HUES64 (cell line): ENCODE results near the gene EIF5A.
"Not testable (repeated sequence)": the region's sequence is repeated elsewhere in the genome, so short reads cannot be mapped to it uniquely, and the experiment has no call there.

ENCODE experiments used
- H3K27ac ChIP-seq: 2 replicates; pipeline ENCODE4 v1.7.0; 2013; ENCODE audit warnings: low read depth, low read length, inconsistent platforms
- H3K27me3 ChIP-seq: 2 replicates; pipeline ENCODE4 v1.6.1; 2013; ENCODE audit warnings: mild to moderate bottlenecking, low read length; ENCODE audit not compliant: insufficient read depth
- H3K36me3 ChIP-seq: 2 replicates; pipeline ENCODE4 v1.6.1; 2013; ENCODE audit warnings: mild to moderate bottlenecking, low read length; ENCODE audit not compliant: insufficient read depth
- H3K4me1 ChIP-seq: 2 replicates; pipeline ENCODE4 v1.6.1; 2013; ENCODE audit warnings: mild to moderate bottlenecking, low read length, moderate library complexity; ENCODE audit not compliant: insufficient read depth
- H3K4me3 ChIP-seq: 2 replicates; pipeline ENCODE4 v1.5.1; 2013; ENCODE audit warnings: mild to moderate bottlenecking, low read length, moderate library complexity
- H3K9ac ChIP-seq: 2 replicates; pipeline ENCODE4 v1.6.1; 2013; ENCODE audit warnings: mild to moderate bottlenecking, low read depth, low read length
- H3K9me3 ChIP-seq: 2 replicates; pipeline ENCODE4 v1.6.1; 2013; ENCODE audit warnings: low read depth, low read length; ENCODE audit not compliant: insufficient read depth
- WGBS: fragments of 150-250, 120-280 bp; methylation state at CpG from one replicate; pipeline ENCODE4 v1.1.7; 2013; ENCODE audit warnings: missing lambda C conversion rate; 5-methylcytosine and 5-hydroxymethylcytosine counted together

The EIF5A gene

DNA sequence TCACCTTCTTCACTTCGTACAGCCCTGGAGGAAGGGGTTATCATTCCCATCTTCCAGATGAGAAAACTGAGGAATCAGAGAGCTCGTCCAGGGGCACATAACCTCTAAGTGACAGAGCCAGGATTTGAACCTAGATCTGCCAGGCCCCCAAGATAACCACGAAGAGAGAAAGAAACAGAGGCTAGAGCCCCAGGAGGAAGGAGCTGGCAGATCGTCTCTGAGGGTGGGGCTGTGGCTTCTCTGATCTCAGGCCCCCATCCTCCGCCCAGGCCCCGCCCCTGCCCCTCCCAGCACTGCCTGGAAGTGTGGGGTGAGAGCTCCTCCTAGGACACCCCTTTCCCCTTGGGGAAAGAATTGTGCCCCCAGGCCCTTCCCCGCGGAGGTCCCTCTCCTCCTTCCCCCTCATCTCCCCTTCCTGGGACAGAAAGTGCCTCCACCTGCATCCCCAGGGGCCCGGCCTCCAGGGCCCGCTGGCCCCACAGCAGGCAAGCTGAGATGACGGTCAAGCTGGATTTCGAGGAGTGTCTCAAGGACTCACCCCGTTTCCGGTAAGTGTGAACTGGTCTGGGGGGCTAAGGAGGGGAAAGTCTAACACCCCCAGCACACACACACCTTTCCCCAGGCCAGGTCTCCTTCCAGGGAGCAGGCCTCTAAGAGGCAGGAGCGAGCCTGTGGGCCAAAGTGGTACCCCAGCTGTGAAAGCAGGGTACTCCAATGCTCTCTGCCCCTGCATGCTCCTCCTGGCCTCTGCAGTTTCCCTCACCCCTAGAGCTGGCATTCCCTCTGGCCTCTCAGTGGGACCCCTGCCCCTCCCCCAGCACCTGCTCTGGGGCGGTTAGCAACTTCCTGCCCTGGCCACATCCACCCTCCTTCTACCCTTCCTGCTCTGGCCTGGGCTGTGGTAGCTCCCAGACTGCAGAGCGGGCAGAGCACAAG is 29.1 kb downstream of the EIF5A start, which contains the start of gene ACAP1:
TSS of gene ACAP1 (plus strand) at position 290 of the 936 bp plus-strand sequence. CDS start at position 496, 206 bp downstream.
- 56% methylated on average over 16 of the region's 17 CpGs for WGBS
- Histone ChIP-seq H3K9me3 (no peaks in the 10 kb centered on the region), H3K27ac (peak within 1 kb of the TSS; percentile 71), H3K36me3 (no peaks in the 10 kb centered on the region), H3K27me3 (no peaks in the 10 kb centered on the region), H3K4me3 (peak within 1 kb of the TSS; percentile 25), H3K9ac (peak within 1 kb of the TSS; percentile 28), H3K4me1 (peaks cover 16% of the 10 kb centered on the region)

DNA sequence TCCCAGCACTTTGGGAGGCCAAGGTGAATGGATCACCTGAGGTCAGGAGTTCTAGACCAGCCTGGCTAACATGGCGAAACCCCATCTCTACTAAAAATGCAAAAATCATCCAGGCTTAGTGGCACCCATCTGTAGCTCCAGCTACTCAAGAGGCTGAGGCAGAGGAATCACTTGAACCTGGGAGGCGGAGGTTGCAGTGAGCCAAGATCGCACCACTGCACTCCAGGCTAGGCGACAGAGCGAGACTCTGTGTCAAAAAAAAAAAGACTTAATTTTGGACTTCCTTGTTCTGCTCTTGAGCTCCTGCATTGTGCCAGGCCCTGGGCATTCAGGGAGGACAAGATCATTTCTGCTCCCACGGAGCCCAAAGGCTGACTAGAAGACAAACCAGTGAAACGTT is 30.2 kb downstream of the EIF5A start:
- H3K27ac ChIP-seq, H3K36me3 ChIP-seq, H3K9me3 ChIP-seq, H3K27me3 ChIP-seq, H3K4me3 ChIP-seq, H3K9ac ChIP-seq: not testable (repeated sequence)
- H3K4me1 ChIP-seq, result peaks cover 13% of the 10 kb centered on the region
- 89% methylated on average over 7 of the region's 7 CpGs for WGBS

DNA sequence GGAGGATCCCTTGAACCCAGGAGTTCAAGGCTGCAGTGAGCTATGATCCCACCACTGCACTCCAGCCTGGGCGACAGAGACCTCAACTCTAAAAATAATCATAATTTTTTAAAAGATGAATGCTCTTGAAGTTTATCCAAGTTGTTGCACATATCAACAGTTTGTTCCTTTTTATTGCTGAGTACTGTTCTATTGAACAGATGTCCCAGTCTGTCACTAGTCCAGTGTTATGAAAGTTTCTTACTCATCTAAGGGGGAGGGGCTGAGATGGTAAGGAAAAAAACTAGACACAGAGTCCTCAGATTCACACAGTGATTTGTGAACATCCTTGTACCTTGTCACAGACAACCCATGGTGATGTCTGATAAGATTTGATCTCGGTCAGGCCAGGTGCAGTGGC is 32.8 kb downstream of the EIF5A start:
- no peaks in the 10 kb centered on the region for H3K36me3 ChIP-seq
- no peak overlapping the region for H3K27ac ChIP-seq
- WGBS, result 90% methylated on average over 1 of the region's 2 CpGs
- no peaks in the 10 kb centered on the region for H3K27me3 ChIP-seq
- H3K9me3 ChIP-seq, result no peaks in the 10 kb centered on the region
- no peak overlapping the region for H3K4me3 ChIP-seq
- H3K4me1 ChIP-seq, result peaks cover 13% of the 10 kb centered on the region
- H3K9ac ChIP-seq, result no peak overlapping the region

GRCh38 chr17:7341842-7342241 is 34.4 kb downstream of the EIF5A start:
- H3K4me1 ChIP-seq, result peaks cover 5% of the 10 kb centered on the region
- no peaks in the 10 kb centered on the region for H3K9me3 ChIP-seq
- no peaks in the 10 kb centered on the region for H3K27me3 ChIP-seq
- no peak overlapping the region for H3K9ac ChIP-seq
- H3K4me3 ChIP-seq, result no peak overlapping the region
- H3K27ac ChIP-seq, result no peak overlapping the region
- 93% methylated on average over 13 of the region's 13 CpGs for WGBS
- H3K36me3 ChIP-seq, result no peaks in the 10 kb centered on the region

GRCh38 chr17:7343250-7343649 is 35.8 kb downstream of the EIF5A start:
- Histone ChIP-seq H3K9ac (no peak overlapping the region), H3K4me1 (no peaks in the 10 kb centered on the region), H3K27ac (no peak overlapping the region), H3K9me3 (no peaks in the 10 kb centered on the region), H3K27me3 (no peaks in the 10 kb centered on the region), H3K4me3 (no peak overlapping the region), H3K36me3 (no peaks in the 10 kb centered on the region)
- 91% methylated on average over 15 of the region's 15 CpGs for WGBS

DNA sequence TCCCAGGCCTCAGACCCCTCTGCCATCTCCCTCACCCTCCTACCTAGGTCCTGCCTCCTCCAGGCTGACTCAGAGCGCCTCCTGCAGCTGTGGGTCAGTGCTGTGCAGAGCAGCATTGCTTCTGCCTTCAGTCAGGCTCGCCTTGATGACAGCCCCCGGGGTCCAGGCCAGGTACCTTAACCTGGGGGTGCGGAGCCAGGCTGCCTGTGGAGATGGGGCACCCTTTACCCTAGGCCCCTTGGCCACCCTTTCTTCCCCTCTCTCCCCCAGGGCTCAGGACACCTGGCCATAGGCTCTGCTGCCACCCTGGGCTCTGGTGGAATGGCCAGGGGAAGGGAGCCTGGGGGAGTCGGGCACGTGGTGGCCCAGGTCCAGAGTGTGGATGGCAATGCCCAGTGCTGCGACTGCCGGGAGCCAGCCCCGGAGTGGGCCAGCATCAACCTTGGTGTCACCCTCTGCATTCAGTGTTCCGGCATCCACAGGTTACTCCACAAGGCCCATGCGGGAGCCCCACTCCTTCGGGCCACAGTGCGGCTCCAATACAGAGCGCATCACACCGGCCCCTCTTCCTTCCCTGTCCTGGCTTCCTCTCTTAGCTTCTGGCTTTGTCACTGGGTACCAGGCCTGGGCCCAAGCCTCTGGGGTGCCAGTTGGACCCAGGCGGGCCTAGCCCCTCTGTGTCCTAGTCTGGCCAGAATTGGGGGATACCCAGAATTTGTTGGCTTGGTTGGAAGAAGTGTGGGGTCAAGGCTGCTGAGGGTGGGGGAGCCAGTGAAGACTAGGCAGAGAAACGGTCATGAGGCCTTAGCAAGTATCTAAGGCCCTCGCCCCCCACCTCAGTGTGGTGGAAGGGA is 39.6 kb downstream of the EIF5A start:
- 89% methylated on average over 18 of the region's 18 CpGs for WGBS
- Histone ChIP-seq H3K9me3 (no peaks in the 10 kb centered on the region), H3K27me3 (0 out of 2 replicates have a peak, but pooled peaks cover 3% of the 10 kb centered on the region), H3K4me1 (peaks cover 9% of the 10 kb centered on the region), H3K4me3 (no peak overlapping the region), H3K27ac (no peak overlapping the region), H3K36me3 (no peaks in the 10 kb centered on the region), H3K9ac (no peak overlapping the region)

DNA sequence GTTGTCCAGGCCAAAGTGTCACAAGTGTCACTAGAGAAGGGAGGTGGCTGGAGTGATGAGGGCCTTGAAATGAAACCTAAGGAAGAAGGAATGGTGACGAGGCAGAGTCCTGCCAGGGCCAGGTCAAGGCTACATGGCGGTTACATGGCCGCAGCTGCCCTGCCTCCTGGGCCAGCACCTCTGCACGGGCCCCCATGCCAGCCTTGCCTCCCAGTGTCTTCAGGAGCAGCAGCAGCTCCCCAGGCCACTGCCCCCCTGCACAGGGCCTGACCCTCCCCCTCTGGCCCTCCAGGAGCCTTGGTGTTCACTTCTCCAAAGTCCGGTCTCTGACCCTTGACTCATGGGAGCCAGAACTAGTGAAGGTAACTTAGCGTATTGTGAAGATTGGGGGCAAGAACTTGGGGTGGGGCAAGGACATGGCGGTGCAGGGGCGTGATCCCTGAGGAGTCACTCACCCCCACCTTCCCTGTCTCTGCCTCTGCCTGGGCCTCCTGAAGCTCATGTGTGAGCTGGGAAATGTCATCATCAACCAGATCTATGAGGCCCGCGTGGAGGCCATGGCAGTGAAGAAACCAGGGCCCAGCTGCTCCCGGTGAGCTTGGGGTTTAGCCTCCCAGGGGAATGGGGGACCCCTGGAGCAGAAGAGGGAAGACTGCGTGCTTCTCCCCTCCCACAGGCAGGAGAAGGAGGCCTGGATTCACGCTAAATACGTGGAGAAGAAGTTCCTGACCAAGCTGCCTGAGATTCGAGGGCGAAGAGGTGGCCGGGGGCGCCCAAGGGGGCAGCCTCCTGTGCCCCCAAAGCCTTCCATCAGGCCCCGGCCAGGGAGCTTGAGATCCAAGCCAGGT is 40.4 kb downstream of the EIF5A start:
- H3K4me3 ChIP-seq, result no peak overlapping the region
- no peak overlapping the region for H3K27ac ChIP-seq
- no peaks in the 10 kb centered on the region for H3K36me3 ChIP-seq
- no peaks in the 10 kb centered on the region for H3K9me3 ChIP-seq
- 0 out of 2 replicates have a peak, but pooled peaks cover 3% of the 10 kb centered on the region for H3K27me3 ChIP-seq
- peaks cover 12% of the 10 kb centered on the region for H3K4me1 ChIP-seq
- WGBS, result 91% methylated on average over 18 of the region's 19 CpGs
- no peak overlapping the region for H3K9ac ChIP-seq

- H3K27ac ChIP-seq, result no peak overlapping the region
- H3K9me3 ChIP-seq, result no peaks in the 10 kb centered on the region
- peaks cover 12% of the 10 kb centered on the region for H3K4me1 ChIP-seq
- 0 out of 2 replicates have a peak, but pooled peaks cover 3% of the 10 kb centered on the region for H3K27me3 ChIP-seq
- H3K4me3 ChIP-seq, result no peak overlapping the region
- H3K9ac ChIP-seq, result no peak overlapping the region
- no peaks in the 10 kb centered on the region for H3K36me3 ChIP-seq
- WGBS, result 92% methylated on average over 19 of the region's 19 CpGs
These were observed 41.2 kb downstream of the EIF5A start for GRCh38 chr17:7348478-7349242.

DNA sequence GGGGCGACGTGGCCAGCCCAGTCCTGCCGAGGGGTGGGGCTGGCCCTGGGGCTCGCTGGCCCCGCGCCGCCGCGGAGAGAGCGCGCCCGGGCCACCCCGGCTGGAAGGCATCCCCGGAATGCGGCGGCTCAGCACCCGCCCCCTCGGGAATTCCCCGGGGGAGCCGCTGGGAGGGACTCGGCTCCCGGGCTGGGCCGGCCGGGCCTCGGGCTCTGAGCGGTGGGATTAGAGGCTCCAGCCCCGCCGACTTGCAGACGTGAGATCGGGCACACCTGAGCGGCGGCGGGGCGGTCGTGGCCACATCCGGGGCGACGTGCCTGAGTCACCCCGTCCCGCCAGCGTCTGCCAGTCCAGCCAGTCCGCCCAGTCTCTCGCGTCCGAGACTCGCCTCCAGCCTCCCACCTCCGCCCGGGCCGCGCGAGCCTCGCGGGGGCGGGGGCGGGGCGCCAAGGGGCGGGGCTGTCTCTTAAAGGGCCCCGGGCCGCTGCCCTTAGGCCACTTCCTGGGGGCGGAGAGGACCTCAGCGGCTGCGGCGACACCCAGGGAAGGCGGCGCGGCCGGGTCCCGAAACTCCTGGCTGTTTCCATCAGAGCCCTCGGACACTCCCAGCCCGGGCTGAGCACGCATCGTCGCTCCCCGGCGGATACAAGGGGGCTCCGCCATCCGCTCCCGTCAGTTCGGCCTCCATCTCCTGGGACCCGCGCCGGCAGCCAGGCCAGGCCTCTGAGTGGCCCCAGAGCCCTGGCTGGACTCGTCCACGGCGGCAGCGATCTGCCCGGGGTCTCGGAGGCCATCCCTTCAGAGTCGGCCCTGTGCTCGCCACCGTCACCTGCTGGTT is 44.5 kb downstream of the EIF5A start, which contains the start of gene KCTD11:
TSS of gene KCTD11 (plus strand) at position 498 of the 838 bp plus-strand sequence.
- peak within 1 kb of the TSS; percentile 88 for H3K9ac ChIP-seq
- H3K9me3 ChIP-seq, result no peaks in the 10 kb centered on the region
- peak within 1 kb of the TSS; percentile 91 for H3K4me3 ChIP-seq
- no peaks in the 10 kb centered on the region for H3K36me3 ChIP-seq
- H3K27me3 ChIP-seq, result 0 out of 2 replicates have a peak, but pooled peaks cover 3% of the 10 kb centered on the region
- peak within 1 kb of the TSS; percentile 94 for H3K27ac ChIP-seq
- H3K4me1 ChIP-seq, result peaks cover 12% of the 10 kb centered on the region
- WGBS, result under 1% methylated on average over 91 of the region's 91 CpGs
